ENCODE results near the gene HAUS8. TPM values are rescaled to one million over a fixed set of nuclear protein-coding genes. Genes with fewer than 3 reads are reported as not detected.

Gene HAUS8
- total and polyA plus RNA-seq, 2 of the 4 experiments (the other 2 are of a cell fraction), result 3.4 to 14.2 TPM

GRCh38 chr19:17048885-17049453 is 26.3 kb downstream of the HAUS8 start:
- POLR2A ChIA-PET (ENCODE audit: unreplicated experiment), result interaction anchor here (0.5 kb wide), 1 partner anchor 119 kb away, joined by 6 read pairs; no protein-coding TSS in a partner anchor

More at GRCh38 chr19:17048885-17049453, 26.3 kb downstream of the HAUS8 start:
- intact Hi-C loops (cut with micrococcal nuclease), result no loop called here
- dilution Hi-C loops (cut with HindIII; ENCODE audit: low sequenced_read_pairs, unreplicated experiment), result no loop called here
- Histone ChIP-seq H3K9me3 (ENCODE audit: control insufficient read depth, insufficient read depth, low read length) (no peaks in the 10 kb centered on the region), H4K5ac (ENCODE audit: low read depth, low read length) (no peak overlapping the region; the same call in 1 of the 2 replicates), H4K91ac (ENCODE audit: insufficient read depth, low read depth, low read length) (no peak overlapping the region), H2BK15ac (ENCODE audit: low read depth, low read length) (no peak overlapping the region), H3K9me1 (ENCODE audit: insufficient read depth, low read length) (peaks cover 5% of the 10 kb centered on the region; the same call in 1 of the 2 replicates), H2AK9ac (replicated peaks; ENCODE audit: low read depth, low read length, poor library complexity) (no peak overlapping the region), H3K56ac (ENCODE audit: extremely low read depth, insufficient read depth, low read length) (no peak overlapping the region), H2BK20ac (ENCODE audit: low read depth, low read length) (no peak overlapping the region), H2BK5ac (ENCODE audit: low read depth, low read length, poor library complexity, severe bottlenecking) (no peak overlapping the region), H3K4ac (ENCODE audit: low read depth, low read length) (no peak overlapping the region), H2AK5ac (ENCODE audit: low read depth, low read length) (no peak overlapping the region), H3K27me3 (ENCODE audit: control insufficient read depth, insufficient read depth, low read length) (no peaks in the 10 kb centered on the region; the same call in 1 of the 2 replicates), H2BK120ac (ENCODE audit: low read depth, low read length) (no peak overlapping the region), H4K8ac (ENCODE audit: low read depth in 2 of 2, low read length in 2 of 2) (no peak overlapping the region), H3K23ac (ENCODE audit: low read depth, low read length) (no peak overlapping the region), H3K4me2 (ENCODE audit: low read depth, low read length) (no peak overlapping the region), H2AFZ (replicated peaks; ENCODE audit: low read length, poor library complexity) (no peak overlapping the region), H3K4me3 (ENCODE audit: insufficient read depth, low read depth, low read length) (no peak overlapping the region), H3K27ac (ENCODE audit: insufficient read depth, low read length) (no peak overlapping the region), H3K79me1 (ENCODE audit: low read depth in 1 of 2, low read length in 2 of 2) (0 out of 4 replicates have a peak, but pooled peaks cover 0 to 3% of the 10 kb centered on the region in 2 experiments), H3K18ac (ENCODE audit: low read depth, low read length) (no peak overlapping the region), H3K36me3 (ENCODE audit: control insufficient read depth, insufficient read depth, low read length) (peaks cover 7% of the 10 kb centered on the region), H3K9ac (ENCODE audit: low read depth, low read length) (no peak overlapping the region), H4K20me1 (ENCODE audit: insufficient read depth, low read length) (no peaks in the 10 kb centered on the region), H3K14ac (replicated peaks; ENCODE audit: low read depth, low read length) (no peak overlapping the region), H3K4me1 (ENCODE audit: control insufficient read depth, insufficient read depth, low read length) (peaks cover 6% of the 10 kb centered on the region)
- BruUV-seq (replicated peaks), result no TSS peak
- TF ChIP-seq CTCF (conservative IDR thresholded peaks at IDR 0.05; ENCODE audit: low read depth, low read length) (no peak), CHD1 (IDR thresholded peaks at IDR 0.05; ENCODE audit: low read depth, low read length) (no peak), NFE2L2 (IDR thresholded peaks at IDR 0.05; ENCODE audit: low read depth, low read length) (no peak), MAFK (IDR thresholded peaks at IDR 0.05; ENCODE audit: low read depth, low read length) (no peak), MXI1 (IDR thresholded peaks at IDR 0.05; ENCODE audit: borderline replicate concordance, low read depth, low read length) (no peak), RFX5 (IDR thresholded peaks at IDR 0.05; ENCODE audit: low read depth, low read length) (no peak), BHLHE40 (IDR thresholded peaks at IDR 0.05; ENCODE audit: low read depth, low read length) (no peak), RCOR1 (IDR thresholded peaks at IDR 0.05; ENCODE audit: insufficient replicate concordance, low read length) (no peak), CEBPB (IDR thresholded peaks at IDR 0.05; ENCODE audit: low read depth, low read length) (no peak), POLR2A (IDR thresholded peaks at IDR 0.05; ENCODE audit: low read depth, low read length) (no peak), USF2 (IDR thresholded peaks at IDR 0.05; ENCODE audit: low read depth, low read length) (no peak), MAZ (IDR thresholded peaks at IDR 0.05; ENCODE audit: borderline replicate concordance, low read depth, low read length) (no peak), SMC3 (IDR thresholded peaks at IDR 0.05; ENCODE audit: low read depth, low read length) (no peak)
- CTCF ChIA-PET, result no interaction called here
- DNase-seq (no peak), ATAC-seq (ENCODE audit: low read depth) (no peak)
- in situ Hi-C loops (cut with MboI; ENCODE audit: low sequenced_read_pairs), result no loop called here
- 83% methylated on average over 3 of the region's 16 CpGs; no CpG with 5 or more reads in 1 of the 2 experiments for WGBS, 2 experiments (ENCODE audit: extremely low coverage in 2 of 2, insufficient read length in 1 of 2)
